GM19395 (cell line): ENCODE measurements around the gene HSPA4L.

Source experiments
- ATAC-seq: cut with Tn5 transposase; IDR thresholded peaks from one replicate; pipeline ENCODE4 v1.9.1; 2021; ENCODE audit warnings: mild to moderate bottlenecking, moderate library complexity; ENCODE audit not compliant: unreplicated experiment

HSPA4L gene

DNA sequence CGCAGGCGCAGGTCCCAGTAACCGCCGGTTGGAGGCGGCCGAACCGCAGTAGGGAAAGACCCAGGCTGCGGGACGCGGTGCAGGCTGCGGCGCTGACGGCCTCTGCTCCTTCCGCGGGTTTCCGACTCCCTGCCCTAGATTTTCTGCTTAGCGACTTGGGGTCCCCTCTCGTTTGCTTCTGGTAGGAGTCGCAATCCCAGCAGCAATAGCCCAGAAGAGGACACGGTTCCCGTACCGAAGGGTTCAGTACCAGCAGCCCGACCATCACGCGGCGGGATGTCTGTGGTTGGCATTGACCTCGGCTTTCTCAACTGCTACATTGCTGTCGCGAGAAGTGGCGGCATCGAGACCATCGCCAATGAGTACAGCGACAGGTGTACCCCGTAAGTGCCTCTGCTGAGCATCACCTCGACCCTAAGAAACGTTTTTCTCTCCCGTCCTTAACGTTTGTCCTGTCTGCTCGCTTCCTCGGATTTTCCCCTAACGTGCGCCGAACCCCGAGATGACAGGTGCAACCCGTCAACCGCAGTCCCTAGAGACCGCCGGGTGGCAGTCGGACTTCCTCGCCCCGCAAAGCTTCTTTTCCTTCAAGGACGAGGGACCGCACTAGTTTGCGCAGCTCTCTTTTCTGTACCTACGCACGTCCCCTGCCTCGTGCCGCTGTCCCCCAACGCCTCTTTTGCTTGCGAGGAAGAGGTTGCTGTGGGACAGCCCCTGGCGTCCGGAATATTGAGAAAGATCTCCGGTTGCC, at the start of gene HSPA4L:
Gene HSPA4L, plus strand, starts transcription at position 48 of the 751 bp plus-strand sequence. Its CDS starts 229 bp downstream, at position 277.
- ATAC-seq, result peak; percentile 49

DNA sequence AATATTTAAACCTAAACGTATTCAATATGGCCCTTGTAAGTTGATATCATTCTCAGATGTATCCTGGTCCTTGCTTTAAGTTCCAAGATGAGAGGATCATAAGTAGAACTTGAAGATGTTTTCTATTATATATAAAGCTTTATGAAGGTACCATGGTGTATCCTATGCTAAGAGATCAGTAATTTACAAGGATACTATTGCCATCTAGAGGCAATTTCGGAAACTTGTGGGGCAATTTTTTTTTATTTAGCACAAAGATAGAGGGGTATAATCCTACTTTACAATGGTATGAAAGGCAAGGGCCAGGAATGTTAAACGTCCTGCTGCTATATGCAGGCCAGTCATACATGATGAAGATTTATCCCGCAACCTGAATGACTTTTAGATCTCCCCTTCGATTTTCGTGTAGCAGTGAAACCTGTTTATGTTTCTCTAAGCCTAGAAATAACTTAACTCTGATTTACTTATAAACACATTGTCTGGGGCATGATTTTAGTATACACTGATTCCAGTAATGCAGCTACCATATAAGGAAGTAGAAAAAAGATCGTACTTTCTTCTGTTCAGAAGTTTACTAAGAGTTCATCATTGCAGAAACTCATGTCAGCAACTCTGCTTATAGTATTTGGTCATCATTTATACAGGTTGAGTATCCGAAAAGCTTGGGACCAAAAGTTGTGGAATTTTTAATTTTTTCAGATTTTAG, 49.3 kb upstream of the HSPA4L start:
- peak; percentile 87 for ATAC-seq

DNA sequence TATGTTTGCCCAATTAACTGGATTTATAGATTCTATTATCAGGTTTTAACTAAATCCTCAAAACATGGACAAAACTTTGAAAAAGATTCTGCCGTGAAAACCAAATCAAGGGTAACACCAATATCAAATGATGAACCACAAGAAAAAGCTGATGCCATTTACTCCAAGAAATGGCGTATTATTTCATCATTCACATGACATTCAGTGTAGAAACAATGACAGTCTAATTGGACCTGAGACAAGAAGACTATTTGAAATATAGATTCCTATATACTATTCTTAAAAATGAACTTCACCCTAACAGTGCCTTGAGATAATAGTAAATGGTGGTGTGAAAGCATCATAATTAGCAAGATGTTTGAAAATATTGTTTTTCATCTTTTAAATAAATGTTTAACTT, 47.1 kb upstream of the HSPA4L start:
- ATAC-seq, result no peak

DNA sequence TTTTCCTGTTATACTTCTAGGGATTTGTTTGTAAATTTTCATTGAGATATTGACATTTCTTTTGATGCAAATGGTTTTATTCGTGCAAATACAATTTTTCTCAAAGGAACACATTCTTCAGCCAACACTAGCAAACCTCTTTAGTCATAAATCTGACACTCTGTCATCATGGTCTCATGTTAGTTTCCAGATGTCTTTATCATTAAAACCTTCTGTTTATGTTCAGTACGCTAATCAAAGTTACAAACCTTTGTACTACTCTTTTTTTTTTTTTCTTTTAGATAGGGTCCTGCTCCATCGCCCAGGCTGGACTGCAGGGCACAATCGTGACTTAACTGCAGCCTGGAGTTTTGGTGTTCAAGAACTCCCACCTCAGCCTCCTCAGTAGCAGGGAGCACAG, 44.8 kb upstream of the HSPA4L start:
- ATAC-seq, result no peak

DNA sequence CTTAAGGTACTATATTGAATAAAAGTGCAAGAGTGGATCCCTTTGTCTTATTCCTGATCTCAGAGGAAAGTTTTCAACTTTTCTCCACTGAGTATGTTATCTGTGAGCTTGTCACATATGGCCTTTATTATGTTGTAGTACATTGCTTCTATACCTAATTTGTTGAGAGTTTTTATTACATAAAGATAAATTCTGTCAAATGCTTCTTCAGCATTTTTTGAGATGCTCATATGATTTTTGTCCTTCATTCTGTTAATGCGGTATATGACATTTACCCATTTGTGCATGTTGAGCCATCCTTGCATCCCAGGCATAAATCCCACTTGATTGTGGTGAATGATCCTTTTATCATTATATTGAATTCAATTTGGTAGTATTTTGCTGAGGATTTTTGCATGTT, 40.9 kb upstream of the HSPA4L start:
- no peak for ATAC-seq

DNA sequence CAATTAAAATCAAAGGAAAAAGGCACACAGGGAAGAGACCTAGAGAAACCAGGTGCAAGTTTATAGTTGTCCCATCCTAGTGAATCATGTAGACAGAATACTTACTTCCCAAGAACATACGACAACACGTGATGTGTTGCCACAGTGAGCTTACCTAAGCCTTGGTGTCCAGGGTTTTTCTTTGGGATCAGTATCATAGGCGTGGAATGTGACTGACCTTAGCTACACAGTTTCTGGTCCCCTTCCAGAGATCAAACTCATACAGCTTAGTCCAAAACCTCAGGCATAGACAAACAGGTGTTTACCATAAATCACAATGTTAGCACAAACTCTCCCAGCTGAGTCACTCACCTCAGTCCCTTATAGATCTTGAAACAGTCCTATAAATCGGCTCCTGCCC, 34.2 kb upstream of the HSPA4L start:
- no peak for ATAC-seq

- ATAC-seq, result no peak
Observed at GRCh38 chr4:127748957-127749356, 33.2 kb upstream of the HSPA4L start.

- ATAC-seq, result no peak
Observed at GRCh38 chr4:127756906-127757305, 25.2 kb upstream of the HSPA4L start.

GRCh38 chr4:127759228-127759820, 22.8 kb upstream of the HSPA4L start:
- peak; percentile 75 for ATAC-seq

- ATAC-seq, result no peak
Observed at GRCh38 chr4:127759893-127760292, 22.2 kb upstream of the HSPA4L start.

DNA sequence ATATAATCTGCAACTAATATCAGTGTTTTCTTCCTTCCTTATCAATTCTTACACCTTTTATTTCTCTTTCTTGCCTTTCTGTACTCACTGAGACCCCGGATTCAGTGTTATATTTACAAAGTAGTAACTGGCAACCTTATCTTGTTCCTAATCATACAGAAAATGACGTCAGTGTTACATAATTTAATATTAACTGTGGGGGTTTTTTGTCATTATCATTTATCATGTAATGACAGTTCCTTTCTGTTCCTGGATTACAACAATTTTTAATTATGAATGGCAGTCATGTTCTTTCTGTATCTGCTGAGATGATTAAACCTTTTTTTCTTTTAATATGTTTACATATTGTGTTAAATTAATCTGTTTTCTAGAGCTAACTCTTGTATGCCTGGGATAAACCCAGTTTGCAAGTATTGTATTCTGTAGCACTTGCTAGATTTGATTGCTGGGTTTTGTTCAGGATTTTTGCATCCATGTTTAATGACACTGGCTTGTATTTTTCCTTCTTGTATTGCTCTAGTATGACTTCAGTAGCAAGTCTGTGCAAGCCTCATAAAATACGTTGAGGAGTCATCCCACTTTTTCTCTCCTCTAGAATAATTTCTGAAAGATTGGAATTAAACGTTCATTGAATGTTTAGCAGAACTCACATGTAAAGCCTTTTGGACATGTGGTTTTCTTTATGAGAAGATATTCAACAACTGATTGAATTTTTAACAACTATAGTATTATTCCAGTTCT, 10.4 kb upstream of the HSPA4L start:
- no peak for ATAC-seq

GRCh38 chr4:127772769-127773671, 9.1 kb upstream of the HSPA4L start:
- no peak for ATAC-seq

- no peak for ATAC-seq
Observed at GRCh38 chr4:127775843-127776242, 6.3 kb upstream of the HSPA4L start.

- ATAC-seq, result no peak
Observed at GRCh38 chr4:127776620-127777019, 5.5 kb upstream of the HSPA4L start.

GRCh38 chr4:127777487-127777886, 4.6 kb upstream of the HSPA4L start:
- no peak for ATAC-seq

DNA sequence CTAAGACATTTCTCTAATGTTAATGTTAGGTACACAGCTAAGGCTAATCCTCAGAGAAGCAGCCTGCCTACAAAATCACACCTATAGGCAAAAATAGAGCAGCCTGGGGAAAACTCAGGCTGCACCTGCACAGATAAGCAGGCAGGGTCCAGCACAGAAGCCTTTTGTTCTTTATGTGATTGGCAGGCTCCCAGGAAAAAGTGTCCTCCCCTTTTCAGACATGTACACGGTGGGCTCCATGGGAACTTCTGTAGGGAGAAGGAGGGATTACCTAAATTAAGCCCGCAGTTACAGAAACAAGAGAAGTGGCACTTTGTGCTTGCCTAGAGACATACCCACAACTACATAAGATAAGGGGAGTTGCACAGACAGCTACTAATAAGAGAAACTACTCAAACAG, 4.0 kb upstream of the HSPA4L start:
- no peak for ATAC-seq

GRCh38 chr4:127780598-127780997, 1.5 kb upstream of the HSPA4L start:
- ATAC-seq, result no peak

- ATAC-seq, result peak; percentile 38
Observed at GRCh38 chr4:127781300-127782024, 660 bp upstream of the HSPA4L start.

DNA sequence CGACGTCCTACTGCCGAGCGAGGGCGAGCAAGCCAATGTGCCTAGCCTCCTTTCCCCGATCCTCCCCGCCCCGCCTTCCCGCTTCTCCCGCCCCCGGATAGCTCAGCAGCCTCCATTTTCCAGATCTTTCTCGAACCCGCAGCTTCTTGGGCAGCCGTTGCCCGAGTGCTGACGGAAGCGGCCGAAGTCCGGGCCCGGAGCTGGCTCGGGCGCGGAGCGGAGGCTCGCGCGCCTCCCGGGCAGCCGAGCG, 172 bp upstream of the HSPA4L start:
- peak; percentile 73 for ATAC-seq
